HCT116 (cell line): ENCODE results near the gene GLOD4. TPM values are rescaled to one million over a fixed set of nuclear protein-coding genes. Genes with fewer than 3 reads are reported as not detected.

Source experiments
- ATAC-seq: fragments of 200-7000 bp; cut with Tn5 transposase; 2 replicates; pipeline ENCODE4 v1.9.1; 2020; ENCODE audit warnings: mild to moderate bottlenecking, moderate library complexity
- BruUV-seq: library from RNA; stranded (reverse); fragments of 400-500 nt; replicated peaks from 2 replicates; lab custom pipeline; 2021; lab: Mats Ljungman, UMichigan
- CTCF ChIA-PET: fragments of 300-600 bp; sonication (Branson Sonifier 250); formaldehyde crosslinking; loops from one replicate; lab custom pipeline; 2021; ENCODE audit warnings: antibody characterized with exemption; lab: Charles Lee
- POLR2A ChIA-PET: fragments of 300-600, 350-600 bp; sonication (Branson Sonifier 250); formaldehyde crosslinking; loops from one replicate; lab custom pipeline; 2021; ENCODE audit warnings: antibody characterized with exemption; lab: Charles Lee
- RAD21 ChIA-PET, 2 experiments: fragments of 300-600 bp; sonication (Branson Sonifier 250); formaldehyde crosslinking; loops; one replicate each; lab custom pipeline; 2023; ENCODE audit warnings: low total read pairs in 2 of 2; ENCODE audit not compliant: uncharacterized antibody in 2 of 2, unreplicated experiment in 2 of 2, low non-redundant PET in 1 of 2; lab: Charles Lee
- DNase-seq: peaks from one replicate; pipeline ENCODE4 v3.0.0-alpha.2; 2010; ENCODE audit warnings: low read depth, low spot score
- H2AFZ ChIP-seq: fragments of 200-600 bp; shearing (Covaris generic), sonication (generic); 2 replicates; pipeline ENCODE4 v1.6.1; 2017; ENCODE audit warnings: low read depth, mixed run types, mixed read lengths, antibody characterized with exemption, low read length; ENCODE audit not compliant: poor library complexity, severe bottlenecking
- H3K27ac ChIP-seq: 2 replicates; pipeline ENCODE4 v1.5.1; 2012; ENCODE audit warnings: low read depth, low read length
- H3K27me3 ChIP-seq: fragments of 200-600 bp; sonication (generic); 2 replicates; pipeline ENCODE4 v1.6.1; 2016; ENCODE audit warnings: mixed run types, low read length, mixed read lengths; ENCODE audit not compliant: insufficient read depth
- H3K36me3 ChIP-seq, 2 experiments: fragments of 200-500 bp in 1 of 2; fragments of 200-600 bp in 1 of 2; sonication (Bioruptor generic) in 1 of 2; sonication (generic) in 1 of 2; 2 replicates each; pipeline versions ENCODE4 v1.5.1 to v1.6.1; 2014 to 2016; ENCODE audit warnings: low read length in 2 of 2, inconsistent platforms in 1 of 2, mixed read lengths in 1 of 2, mixed run types in 1 of 2; ENCODE audit not compliant: insufficient read depth in 2 of 2, control insufficient read depth in 1 of 2
- H3K4me1 ChIP-seq, 2 experiments: fragments of 200-600 bp in 1 of 2; sonication (generic) in 1 of 2; 2 replicates each; pipeline versions ENCODE4 v1.5.1 to v1.6.1; 2012 to 2017; ENCODE audit warnings: low read length in 2 of 2, inconsistent platforms in 1 of 2, mild to moderate bottlenecking in 1 of 2, mixed read lengths in 1 of 2, mixed run types in 1 of 2, moderate library complexity in 1 of 2; ENCODE audit not compliant: insufficient read depth in 2 of 2, control insufficient read depth in 1 of 2
- H3K4me2 ChIP-seq: fragments of 200-600 bp; sonication (generic); 2 replicates; pipeline ENCODE4 v1.6.1; 2017; ENCODE audit warnings: mixed run types, low read length, mixed read lengths
- H3K4me3 ChIP-seq, 2 experiments: fragments of 200-600 bp in 1 of 2; sonication (generic) in 1 of 2; replicated peaks in 1 of 2; 2 replicates each; pipeline ENCODE4 v1.5.1; 2011 to 2016; ENCODE audit warnings: low read length in 2 of 2, control low read depth in 1 of 2, low read depth in 1 of 2, mild to moderate bottlenecking in 1 of 2, mixed read lengths in 1 of 2, mixed run types in 1 of 2
- H3K79me2 ChIP-seq: fragments of 200-600 bp; sonication (generic); 2 replicates; pipeline ENCODE4 v1.6.1; 2017; ENCODE audit warnings: mild to moderate bottlenecking, mixed run types, low read length, moderate library complexity, mixed read lengths; ENCODE audit not compliant: insufficient read depth
- H3K9ac ChIP-seq: fragments of 200-600 bp; sonication (generic); 2 replicates; pipeline ENCODE4 v1.6.1; 2016; ENCODE audit warnings: low read length, mixed read lengths
- H3K9me2 ChIP-seq: fragments of 200-600 bp; sonication (generic), shearing (Covaris generic); 2 replicates; pipeline ENCODE4 v1.6.1; 2017; ENCODE audit warnings: mixed run types, mild to moderate bottlenecking, moderate library complexity; ENCODE audit not compliant: insufficient read depth
- H3K9me3 ChIP-seq, 2 experiments: fragments of 200-500 bp in 1 of 2; fragments of 200-600 bp in 1 of 2; sonication (Bioruptor generic) in 1 of 2; sonication (generic) in 1 of 2; 2 replicates each; pipeline ENCODE4 v1.6.1; 2014 to 2017; ENCODE audit warnings: low read length in 2 of 2, mixed read lengths in 2 of 2, inconsistent platforms in 1 of 2, low read depth in 1 of 2, mild to moderate bottlenecking in 1 of 2, mixed run types in 1 of 2, moderate library complexity in 1 of 2; ENCODE audit not compliant: control insufficient read depth in 1 of 2, insufficient read depth in 1 of 2
- H4K20me1 ChIP-seq: fragments of 200-600 bp; sonication (generic), shearing (Covaris generic); 2 replicates; pipeline ENCODE4 v1.6.1; 2017; ENCODE audit warnings: mixed run types, mild to moderate bottlenecking, moderate library complexity; ENCODE audit not compliant: insufficient read depth
- ELF1 ChIP-seq: IDR thresholded peaks from 2 replicates; pipeline ENCODE4 v1.6.1; 2012; ENCODE audit warnings: low read depth, borderline replicate concordance
- FOSL1 ChIP-seq: IDR thresholded peaks from 2 replicates; pipeline ENCODE4 v1.6.1; 2012; ENCODE audit warnings: low read depth
- JUND ChIP-seq: IDR thresholded peaks from 2 replicates; pipeline ENCODE4 v1.6.1; 2012
- POLR2AphosphoS5 ChIP-seq: IDR thresholded peaks from 2 replicates; pipeline ENCODE4 v1.6.1; 2011; ENCODE audit warnings: mild to moderate bottlenecking, low read depth, low read length, moderate library complexity
- intact Hi-C: fragments of 100-400 bp; cut with micrococcal nuclease; formaldehyde crosslinking; loops from 2 replicates; pipeline ENCODE4 v1.10.0; 2022
- total RNA-seq: library from RNA; stranded (reverse); gene quantifications from one replicate; pipeline ENCODE4 v1.2.1, GENCODE V29; 2021; ENCODE audit not compliant: unreplicated experiment
- TF ChIP-seq, protein P1 (sequence below): IDR thresholded peaks from 2 replicates; pipeline ENCODE4 v1.6.1; 2011; ENCODE audit warnings: mild to moderate bottlenecking, low read length, moderate library complexity; ENCODE audit not compliant: insufficient replicate concordance; ENCODE audit errors: extremely low read depth

The GLOD4 gene
- total RNA-seq, 1 experiment from 2014 or later = 80.7 TPM

DNA sequence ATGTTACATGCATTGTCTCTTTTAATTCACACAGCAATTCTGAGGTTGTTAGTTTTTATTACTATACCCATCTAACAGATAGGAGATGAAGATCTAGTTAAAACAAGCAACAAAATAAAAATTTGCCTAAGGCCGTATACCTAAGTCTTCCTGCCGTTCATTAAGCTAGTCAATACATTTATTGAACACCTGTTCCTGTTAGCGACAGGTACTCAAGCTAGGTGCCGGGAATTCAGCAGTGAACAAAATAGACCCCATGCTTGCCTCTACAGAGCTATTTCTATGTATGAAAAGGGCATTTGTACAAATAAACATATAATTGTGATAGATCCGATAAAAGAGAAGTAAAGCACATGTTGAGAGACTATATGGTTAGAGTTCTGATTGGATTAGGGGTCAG lies 64.0 kb downstream of the GLOD4 start:
- H3K9me3 ChIP-seq = no peaks in the 10 kb centered on the region
- peaks cover 17% of the 10 kb centered on the region for H3K79me2 ChIP-seq
- BruUV-seq = no TSS peak
- intact Hi-C loops = no loop called here
- H3K4me2 ChIP-seq = no peak overlapping the region
- peaks cover 8 to 11% of the 10 kb centered on the region in 2 experiments for H3K4me1 ChIP-seq
- RAD21 ChIA-PET = no interaction called here
- no peak overlapping the region for H2AFZ ChIP-seq
- no peaks in the 10 kb centered on the region for H4K20me1 ChIP-seq
- DNase-seq = no peak
- H3K9me2 ChIP-seq = no peaks in the 10 kb centered on the region
- no peaks in the 10 kb centered on the region for H3K36me3 ChIP-seq
- no peak overlapping the region for H3K9ac ChIP-seq
- H3K27ac ChIP-seq = no peak overlapping the region
- POLR2A ChIA-PET = no interaction called here
- TF ChIP-seq ELF1 = no peak
- no peak for TF ChIP-seq POLR2AphosphoS5
- TF ChIP-seq, protein P1, sequence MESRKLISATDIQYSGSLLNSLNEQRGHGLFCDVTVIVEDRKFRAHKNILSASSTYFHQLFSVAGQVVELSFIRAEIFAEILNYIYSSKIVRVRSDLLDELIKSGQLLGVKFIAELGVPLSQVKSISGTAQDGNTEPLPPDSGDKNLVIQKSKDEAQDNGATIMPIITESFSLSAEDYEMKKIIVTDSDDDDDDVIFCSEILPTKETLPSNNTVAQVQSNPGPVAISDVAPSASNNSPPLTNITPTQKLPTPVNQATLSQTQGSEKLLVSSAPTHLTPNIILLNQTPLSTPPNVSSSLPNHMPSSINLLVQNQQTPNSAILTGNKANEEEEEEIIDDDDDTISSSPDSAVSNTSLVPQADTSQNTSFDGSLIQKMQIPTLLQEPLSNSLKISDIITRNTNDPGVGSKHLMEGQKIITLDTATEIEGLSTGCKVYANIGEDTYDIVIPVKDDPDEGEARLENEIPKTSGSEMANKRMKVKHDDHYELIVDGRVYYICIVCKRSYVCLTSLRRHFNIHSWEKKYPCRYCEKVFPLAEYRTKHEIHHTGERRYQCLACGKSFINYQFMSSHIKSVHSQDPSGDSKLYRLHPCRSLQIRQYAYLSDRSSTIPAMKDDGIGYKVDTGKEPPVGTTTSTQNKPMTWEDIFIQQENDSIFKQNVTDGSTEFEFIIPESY = no peak
- no peak for TF ChIP-seq JUND
- TF ChIP-seq FOSL1 = no peak
- no peak overlapping the region for H3K4me3 ChIP-seq
- ATAC-seq = no peak
- H3K27me3 ChIP-seq = no peaks in the 10 kb centered on the region
- CTCF ChIA-PET = no interaction called here

Other genes starting within 250 kb of the GLOD4 start
- gene VPS53, start 67.4 kb downstream of the GLOD4 start, total RNA-seq = 47.8 TPM
- 26.0 TPM for gene TLCD3A, start 49.7 kb downstream of the GLOD4 start, total RNA-seq
- gene GEMIN4, start 30.0 kb downstream of the GLOD4 start, total RNA-seq = 53.2 TPM
- 32.6 TPM for gene MRM3, start 73 bp upstream of the GLOD4 start, total RNA-seq
- 83.7 TPM for gene NXN, start 197.5 kb upstream of the GLOD4 start, total RNA-seq
- gene TIMM22, start 214.8 kb upstream of the GLOD4 start, total RNA-seq = 14.0 TPM